ENCODE results near the gene DIDO1. TPM values are rescaled to one million over a fixed set of nuclear protein-coding genes. Genes with fewer than 3 reads are reported as not detected.
A peak's percentile ranks its signal among the peaks of the same experiment; 100 is the strongest.

The DIDO1 gene
- total and polyA plus RNA-seq, 2 of the 4 experiments (the other 2 are of a cell fraction), result 21.8 to 28.1 TPM

DNA sequence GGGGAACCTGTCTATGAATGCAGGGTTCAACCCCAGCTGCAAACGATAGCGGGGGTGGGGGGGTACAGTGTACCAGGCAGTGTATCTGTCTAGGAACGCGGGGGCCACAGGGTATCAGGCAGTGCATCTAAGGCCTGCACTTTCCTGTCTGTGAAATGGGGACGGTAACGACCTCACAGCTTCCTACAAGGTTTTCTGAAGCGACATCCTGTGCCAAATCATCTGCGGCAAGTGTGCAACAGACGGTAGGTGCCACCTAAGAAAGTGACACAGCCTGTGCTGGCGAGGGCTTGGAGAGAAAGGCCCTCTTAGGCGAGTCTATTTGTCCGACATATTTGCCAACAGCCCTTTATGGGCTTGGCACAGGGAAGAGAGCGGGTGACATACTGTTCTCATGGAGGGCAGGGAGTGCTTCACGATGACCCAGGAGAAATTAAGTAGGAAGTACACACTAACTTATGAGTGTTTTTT is 3.8 kb downstream of the DIDO1 start:
- Histone ChIP-seq H2AK9ac (replicated peaks; ENCODE audit: low read depth, low read length, poor library complexity) (peak overlapping the region; percentile 38), H2BK120ac (ENCODE audit: low read depth, low read length) (no peak overlapping the region), H3K4ac (ENCODE audit: low read depth, low read length) (no peak overlapping the region), H3K4me2 (ENCODE audit: low read depth, low read length) (no peak overlapping the region), H2BK5ac (ENCODE audit: low read depth, low read length, poor library complexity, severe bottlenecking) (no peak overlapping the region), H4K8ac (ENCODE audit: low read depth in 2 of 2, low read length in 2 of 2) (no peak overlapping the region), H4K91ac (ENCODE audit: insufficient read depth, low read depth, low read length) (no peak overlapping the region), H2BK15ac (ENCODE audit: low read depth, low read length) (no peak overlapping the region), H3K36me3 (ENCODE audit: control insufficient read depth, insufficient read depth, low read length) (no peaks in the 10 kb centered on the region), H3K4me1 (ENCODE audit: control insufficient read depth, insufficient read depth, low read length) (peaks cover 24% of the 10 kb centered on the region), H3K56ac (ENCODE audit: extremely low read depth, insufficient read depth, low read length) (no peak overlapping the region), H3K23ac (ENCODE audit: low read depth, low read length) (no peak overlapping the region; the same call in 1 of the 2 replicates), H3K79me1 (ENCODE audit: low read depth in 1 of 2, low read length in 2 of 2) (peaks cover 7 to 73% of the 10 kb centered on the region in 2 experiments), H3K9ac (ENCODE audit: low read depth, low read length) (no peak overlapping the region), H3K9me1 (ENCODE audit: insufficient read depth, low read length) (peaks cover 21% of the 10 kb centered on the region), H3K9me3 (ENCODE audit: control insufficient read depth, insufficient read depth, low read length) (no peaks in the 10 kb centered on the region), H3K14ac (replicated peaks; ENCODE audit: low read depth, low read length) (no peak overlapping the region), H4K5ac (ENCODE audit: low read depth, low read length) (no peak overlapping the region), H3K27me3 (ENCODE audit: control insufficient read depth, insufficient read depth, low read length) (no peaks in the 10 kb centered on the region), H2AK5ac (ENCODE audit: low read depth, low read length) (no peak overlapping the region), H3K4me3 (ENCODE audit: insufficient read depth, low read depth, low read length) (no peak overlapping the region), H2BK20ac (ENCODE audit: low read depth, low read length) (no peak overlapping the region), H2AFZ (replicated peaks; ENCODE audit: low read length, poor library complexity) (no peak overlapping the region), H3K27ac (ENCODE audit: insufficient read depth, low read length) (no peak overlapping the region), H3K18ac (ENCODE audit: low read depth, low read length) (no peak overlapping the region), H4K20me1 (ENCODE audit: insufficient read depth, low read length) (peaks cover 81% of the 10 kb centered on the region)
- 92% methylated on average over 9 of the region's 14 CpGs; no CpG with 5 or more reads in 1 of the 2 experiments for WGBS, 2 experiments (ENCODE audit: extremely low coverage in 2 of 2, insufficient read length in 1 of 2)
- ChIA-PET POLR2A (ENCODE audit: unreplicated experiment) (no interaction called here), CTCF (no interaction called here)
- no peak for TF ChIP-seq MXI1 (IDR thresholded peaks at IDR 0.05; ENCODE audit: borderline replicate concordance, low read depth, low read length)
- intact Hi-C loops (cut with micrococcal nuclease), result no loop called here
- no peak for ATAC-seq (ENCODE audit: low read depth)
- dilution Hi-C loops (cut with HindIII; ENCODE audit: low sequenced_read_pairs, unreplicated experiment), result no loop called here
- DNase-seq, result no peak
- no TSS peak for BruUV-seq (replicated peaks)
- in situ Hi-C loops (cut with MboI; ENCODE audit: low sequenced_read_pairs), result no loop called here

Data from IMR-90 (cell line).